ENCODE measurements around the gene EXOSC5.

- TF ChIP-seq CTCF (IDR thresholded peaks at IDR 0.05): no peak
- no peak for TF ChIP-seq POLR2A (IDR thresholded peaks at IDR 0.05)
Observed at GRCh38 chr19:41441321-41441945, 44.3 kb upstream of the EXOSC5 start.
